WTC11 (cell line): ENCODE data around the gene UBE3A. TPM values are rescaled to one million over a fixed set of nuclear protein-coding genes. Genes with fewer than 3 reads are reported as not detected.

Experiments
- ATAC-seq: fragments of 200-7000 bp; cut with Tn5 transposase; 2 replicates; pipeline ENCODE4 v1.10.0; 2021; ENCODE audit warnings: mild to moderate bottlenecking, moderate library complexity
- CTCF ChIA-PET: fragments of 300-600 bp; sonication (Branson Sonifier 250); formaldehyde crosslinking; loops from one replicate; lab custom pipeline; 2021; ENCODE audit warnings: antibody characterized with exemption; lab: Charles Lee
- POLR2A ChIA-PET: fragments of 350-600 bp; sonication (Branson Sonifier 250); formaldehyde crosslinking; loops from one replicate; lab custom pipeline; 2021; ENCODE audit warnings: antibody characterized with exemption; lab: Charles Lee
- DNase-seq: peaks from one replicate; pipeline ENCODE4 v3.0.0; 2021; ENCODE audit warnings: low spot score
- H3K27ac Mint-ChIP-seq: 2 replicates; pipeline ENCODE4 v1.8.0; 2021; ENCODE audit warnings: mixed read lengths
- H3K27me3 Mint-ChIP-seq: 2 replicates; pipeline ENCODE4 v1.8.0; 2021; ENCODE audit warnings: low read depth, mild to moderate bottlenecking, moderate library complexity, mixed read lengths
- H3K36me3 Mint-ChIP-seq: 2 replicates; pipeline ENCODE4 v1.8.0; 2021; ENCODE audit warnings: mixed read lengths
- H3K4me1 Mint-ChIP-seq: 2 replicates; pipeline ENCODE4 v1.8.0; 2022; ENCODE audit warnings: mixed read lengths
- H3K4me3 Mint-ChIP-seq: 2 replicates; pipeline ENCODE4 v1.8.0; 2021; ENCODE audit warnings: mild to moderate bottlenecking, moderate library complexity, mixed read lengths
- H3K9me3 Mint-ChIP-seq: 2 replicates; pipeline ENCODE4 v1.8.0; 2021; ENCODE audit warnings: mixed read lengths
- ARID4B ChIP-seq: sonication (generic); formaldehyde crosslinking; IDR thresholded peaks from 2 replicates; pipeline ENCODE4 v1.8.0; 2023; ENCODE audit warnings: missing genetic modification reagents, mild to moderate bottlenecking, borderline replicate concordance
- ESRRA ChIP-seq: sonication (generic); formaldehyde crosslinking; IDR thresholded peaks from 2 replicates; pipeline ENCODE4 v1.8.1; 2022; ENCODE audit warnings: mild to moderate bottlenecking, missing genetic modification reagents, borderline replicate concordance
- FOXJ3 ChIP-seq: sonication (generic); formaldehyde crosslinking; IDR thresholded peaks from 2 replicates; pipeline ENCODE4 v1.9.0; 2021; ENCODE audit warnings: missing genetic modification reagents, mild to moderate bottlenecking, borderline replicate concordance
- KAT7 ChIP-seq: sonication (generic); formaldehyde crosslinking; IDR thresholded peaks from 2 replicates; pipeline ENCODE4 v1.8.1; 2023; ENCODE audit warnings: missing genetic modification reagents, mild to moderate bottlenecking, borderline replicate concordance
- MAX ChIP-seq: sonication (generic); formaldehyde crosslinking; IDR thresholded peaks from 2 replicates; pipeline ENCODE4 v1.8.0; 2022; ENCODE audit warnings: mild to moderate bottlenecking, missing genetic modification reagents
- NFATC4 ChIP-seq: fragments of 250-450 bp; sonication (Bioruptor Pico); IDR thresholded peaks from 2 replicates; pipeline ENCODE4 v1.9.0; 2021; ENCODE audit warnings: mild to moderate bottlenecking
- NR1H2 ChIP-seq: sonication (generic); formaldehyde crosslinking; IDR thresholded peaks from 2 replicates; pipeline ENCODE4 v1.9.0; 2021; ENCODE audit warnings: mild to moderate bottlenecking, moderate library complexity, missing genetic modification reagents
- NR3C1 ChIP-seq: sonication (generic); formaldehyde crosslinking; conservative IDR thresholded peaks from 2 replicates; pipeline ENCODE4 v1.8.1; 2023; ENCODE audit warnings: low read depth, mild to moderate bottlenecking, missing genetic modification reagents
- PRDM15 ChIP-seq: sonication (generic); formaldehyde crosslinking; IDR thresholded peaks from 2 replicates; pipeline ENCODE4 v1.8.0; 2022; ENCODE audit warnings: missing genetic modification reagents
- SOX15 ChIP-seq: fragments of 250-450 bp; sonication (Bioruptor Pico); IDR thresholded peaks from 2 replicates; pipeline ENCODE4 v1.9.0; 2021; ENCODE audit warnings: mild to moderate bottlenecking
- TCF7 ChIP-seq: sonication (generic); formaldehyde crosslinking; IDR thresholded peaks from 2 replicates; pipeline ENCODE4 v1.8.0; 2022; ENCODE audit warnings: mild to moderate bottlenecking, low read depth, missing genetic modification reagents, moderate library complexity
- TEAD1 ChIP-seq: sonication (generic); formaldehyde crosslinking; IDR thresholded peaks from 2 replicates; pipeline ENCODE4 v1.8.0; 2022; ENCODE audit warnings: mild to moderate bottlenecking, missing genetic modification reagents
- ZNF121 ChIP-seq: sonication (generic); formaldehyde crosslinking; IDR thresholded peaks from 2 replicates; pipeline ENCODE4 v1.8.0; 2023; ENCODE audit warnings: missing genetic modification reagents
- ZNF317 ChIP-seq: sonication (generic); formaldehyde crosslinking; IDR thresholded peaks from 2 replicates; pipeline ENCODE4 v1.8.1; 2023; ENCODE audit warnings: low read depth, mild to moderate bottlenecking, moderate library complexity, missing genetic modification reagents, borderline replicate concordance
- ZNF416 ChIP-seq: fragments of 250-450 bp; sonication (Bioruptor Pico); IDR thresholded peaks from 2 replicates; pipeline ENCODE4 v1.9.0; 2021; ENCODE audit warnings: mild to moderate bottlenecking, inconsistent platforms
- ZNF423 ChIP-seq: fragments of 250-450 bp; sonication (Bioruptor Pico); IDR thresholded peaks from 2 replicates; pipeline ENCODE4 v2.1.2; 2022; ENCODE audit warnings: mild to moderate bottlenecking, moderate library complexity
- ZNF425 ChIP-seq: fragments of 250-450 bp; sonication (Bioruptor Pico); conservative IDR thresholded peaks from 2 replicates; pipeline ENCODE4 v1.9.0; 2021; ENCODE audit warnings: mild to moderate bottlenecking
- total RNA-seq: library from RNA; stranded (reverse); gene quantifications from 3 replicates; pipeline ENCODE4 v1.2.3, GENCODE V29; 2021
- TF ChIP-seq, protein P1 (sequence below): sonication (generic); formaldehyde crosslinking; IDR thresholded peaks from 2 replicates; pipeline ENCODE4 v1.8.1; 2023; ENCODE audit warnings: mild to moderate bottlenecking, missing genetic modification reagents, moderate library complexity
- TF ChIP-seq, protein P2 (sequence below): sonication (generic); formaldehyde crosslinking; conservative IDR thresholded peaks from 2 replicates; pipeline ENCODE4 v1.8.1; 2022; ENCODE audit warnings: mild to moderate bottlenecking, missing genetic modification reagents
- TF ChIP-seq, protein P3 (sequence below): sonication (generic); formaldehyde crosslinking; IDR thresholded peaks from 2 replicates; pipeline ENCODE4 v1.8.1; 2023; ENCODE audit warnings: mild to moderate bottlenecking, moderate library complexity, missing genetic modification reagents

UBE3A gene
- total RNA-seq, 1 experiment from 2014 or later, result 120 TPM

DNA sequence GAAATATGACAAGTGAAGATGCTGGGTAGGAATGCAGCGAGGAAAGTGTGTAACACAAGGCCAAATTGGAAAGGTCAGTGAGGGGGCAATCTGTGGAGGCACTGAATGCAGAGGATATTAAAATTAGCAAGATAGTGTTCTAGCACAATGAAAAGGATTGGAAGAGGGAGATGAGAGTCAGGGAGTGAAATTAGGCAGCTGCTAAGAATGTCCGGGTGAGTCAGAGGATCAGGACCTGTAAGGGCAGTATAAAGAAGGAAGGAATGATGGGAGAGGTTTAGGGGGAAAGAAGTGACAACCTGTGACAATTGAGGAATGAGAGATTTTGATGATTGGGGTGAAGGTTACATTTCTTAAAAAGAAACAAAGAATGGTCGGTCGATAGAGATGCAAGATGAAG, 103.5 kb downstream of the UBE3A start:
- ATAC-seq (no peak), DNase-seq (no peak)
- Mint-ChIP-seq H3K9me3 (peaks cover 18% of the 10 kb centered on the region), H3K27me3 (no peaks in the 10 kb centered on the region), H3K36me3 (peaks cover 51% of the 10 kb centered on the region), H3K4me3 (no peak overlapping the region), H3K4me1 (peaks cover 2% of the 10 kb centered on the region; the same call in 1 of the 2 replicates), H3K27ac (no peak overlapping the region)
- ChIA-PET CTCF (no interaction called here), POLR2A (no interaction called here)
- TF ChIP-seq SOX15 (CRISPR knock-in tag), result no peak
- TF ChIP-seq, protein P1, sequence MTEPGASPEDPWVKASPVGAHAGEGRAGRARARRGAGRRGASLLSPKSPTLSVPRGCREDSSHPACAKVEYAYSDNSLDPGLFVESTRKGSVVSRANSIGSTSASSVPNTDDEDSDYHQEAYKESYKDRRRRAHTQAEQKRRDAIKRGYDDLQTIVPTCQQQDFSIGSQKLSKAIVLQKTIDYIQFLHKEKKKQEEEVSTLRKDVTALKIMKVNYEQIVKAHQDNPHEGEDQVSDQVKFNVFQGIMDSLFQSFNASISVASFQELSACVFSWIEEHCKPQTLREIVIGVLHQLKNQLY (CRISPR knock-in tag), result no peak
- TF ChIP-seq MAX (CRISPR knock-in tag), result no peak
- TF ChIP-seq, protein P2, sequence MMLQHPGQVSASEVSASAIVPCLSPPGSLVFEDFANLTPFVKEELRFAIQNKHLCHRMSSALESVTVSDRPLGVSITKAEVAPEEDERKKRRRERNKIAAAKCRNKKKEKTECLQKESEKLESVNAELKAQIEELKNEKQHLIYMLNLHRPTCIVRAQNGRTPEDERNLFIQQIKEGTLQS (CRISPR knock-in tag), result no peak
- TF ChIP-seq FOXJ3 (CRISPR knock-in tag), result no peak
- no peak for TF ChIP-seq ESRRA (CRISPR knock-in tag)
- TF ChIP-seq TEAD1 (CRISPR knock-in tag), result no peak
- TF ChIP-seq NR1H2 (CRISPR knock-in tag), result no peak
- TF ChIP-seq ZNF317, result no peak
- no peak for TF ChIP-seq TCF7
- no peak for TF ChIP-seq ZNF425 (CRISPR knock-in tag)
- TF ChIP-seq KAT7, result no peak
- no peak for TF ChIP-seq PRDM15
- no peak for TF ChIP-seq ARID4B (CRISPR knock-in tag)
- TF ChIP-seq NR3C1 (CRISPR knock-in tag), result no peak
- TF ChIP-seq ZNF423 (CRISPR knock-in tag), result no peak
- TF ChIP-seq ZNF121 (CRISPR knock-in tag), result no peak
- TF ChIP-seq, protein P3, sequence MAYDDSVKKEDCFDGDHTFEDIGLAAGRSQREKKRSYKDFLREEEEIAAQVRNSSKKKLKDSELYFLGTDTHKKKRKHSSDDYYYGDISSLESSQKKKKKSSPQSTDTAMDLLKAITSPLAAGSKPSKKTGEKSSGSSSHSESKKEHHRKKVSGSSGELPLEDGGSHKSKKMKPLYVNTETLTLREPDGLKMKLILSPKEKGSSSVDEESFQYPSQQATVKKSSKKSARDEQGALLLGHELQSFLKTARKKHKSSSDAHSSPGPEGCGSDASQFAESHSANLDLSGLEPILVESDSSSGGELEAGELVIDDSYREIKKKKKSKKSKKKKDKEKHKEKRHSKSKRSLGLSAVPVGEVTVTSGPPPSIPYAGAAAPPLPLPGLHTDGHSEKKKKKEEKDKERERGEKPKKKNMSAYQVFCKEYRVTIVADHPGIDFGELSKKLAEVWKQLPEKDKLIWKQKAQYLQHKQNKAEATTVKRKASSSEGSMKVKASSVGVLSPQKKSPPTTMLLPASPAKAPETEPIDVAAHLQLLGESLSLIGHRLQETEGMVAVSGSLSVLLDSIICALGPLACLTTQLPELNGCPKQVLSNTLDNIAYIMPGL (CRISPR knock-in tag), result no peak
- no peak for TF ChIP-seq NFATC4 (CRISPR knock-in tag)
- TF ChIP-seq ZNF416 (CRISPR knock-in tag), result no peak
